OCI-LY1 (cell line): ENCODE measurements around the gene S100A16.

Source experiments
- H2AFZ ChIP-seq: fragments of 200-600 bp; sonication (generic), shearing (Covaris generic); 2 replicates; pipeline ENCODE4 v1.6.0; 2014; ENCODE audit warnings: antibody characterized with exemption, mild to moderate bottlenecking, low read length
- H3F3A ChIP-seq: fragments of 200-600 bp; sonication (generic), shearing (Covaris generic); 2 replicates; pipeline ENCODE4 v1.6.0; 2014; ENCODE audit warnings: mild to moderate bottlenecking, antibody characterized with exemption, low read length, moderate library complexity; ENCODE audit not compliant: insufficient read depth
- H3K27ac ChIP-seq: fragments of 200-600 bp; sonication (generic); 2 replicates; pipeline ENCODE4 v1.5.1; 2014; ENCODE audit warnings: low read length, mixed run types, mild to moderate bottlenecking, low read depth; ENCODE audit not compliant: poor library complexity, severe bottlenecking
- H3K27me3 ChIP-seq: fragments of 200-600 bp; sonication (generic); 2 replicates; pipeline ENCODE4 v1.6.0; 2014; ENCODE audit warnings: antibody characterized with exemption, mild to moderate bottlenecking, low read length, moderate library complexity; ENCODE audit not compliant: insufficient read depth
- H3K36me3 ChIP-seq: fragments of 200-600 bp; sonication (generic); 2 replicates; pipeline ENCODE4 v1.6.1; 2014; ENCODE audit warnings: mild to moderate bottlenecking, antibody characterized with exemption, low read length, moderate library complexity, mixed read lengths; ENCODE audit not compliant: insufficient read depth
- H3K4me1 ChIP-seq: fragments of 200-600 bp; sonication (generic); 2 replicates; pipeline ENCODE4 v1.5.1; 2014; ENCODE audit warnings: mild to moderate bottlenecking, low read length, moderate library complexity; ENCODE audit not compliant: insufficient read depth, severe bottlenecking
- H3K4me2 ChIP-seq: fragments of 200-600 bp; sonication (generic), shearing (Covaris generic); 2 replicates; pipeline ENCODE4 v1.6.1; 2014; ENCODE audit warnings: low read length
- H3K4me3 ChIP-seq: fragments of 200-600 bp; sonication (generic); 2 replicates; pipeline ENCODE4 v1.5.1; 2014; ENCODE audit warnings: low read length, low read depth, mild to moderate bottlenecking, mixed read lengths; ENCODE audit not compliant: poor library complexity, severe bottlenecking
- H3K79me2 ChIP-seq: fragments of 200-600 bp; shearing (Covaris generic); 2 replicates; pipeline ENCODE4 v1.6.1; 2016; ENCODE audit warnings: mixed run types, low read length, mixed read lengths; ENCODE audit not compliant: insufficient read depth
- H3K9ac ChIP-seq: fragments of 200-600 bp; sonication (generic), shearing (Covaris generic); 2 replicates; pipeline ENCODE4 v1.6.1; 2014; ENCODE audit warnings: mild to moderate bottlenecking, low read length, mixed read lengths
- H3K9me2 ChIP-seq: fragments of 200-600 bp; sonication (generic), shearing (Covaris generic); 2 replicates; pipeline ENCODE4 v1.6.1; 2014; ENCODE audit warnings: low read depth, mild to moderate bottlenecking, low read length, mixed read lengths
- H3K9me3 ChIP-seq: fragments of 200-600 bp; shearing (Covaris generic); 2 replicates; pipeline ENCODE4 v1.6.1; 2014; ENCODE audit warnings: low read length, mixed read lengths
- H4K20me1 ChIP-seq: fragments of 200-600 bp; sonication (generic), shearing (Covaris generic); 2 replicates; pipeline ENCODE4 v1.6.0; 2016; ENCODE audit warnings: mild to moderate bottlenecking, low read length; ENCODE audit not compliant: insufficient read depth
- EZH2 ChIP-seq: fragments of 200-600 bp; sonication (generic), shearing (Covaris generic); IDR thresholded peaks from 2 replicates; pipeline ENCODE4 v1.8.0; 2017; ENCODE audit warnings: borderline replicate concordance, mixed run types, mild to moderate bottlenecking, antibody characterized with exemption, low read length, moderate library complexity, mixed read lengths
- TF ChIP-seq, protein P1 (sequence below): fragments of 200-600 bp; sonication (generic), shearing (Covaris generic); IDR thresholded peaks from 2 replicates; pipeline ENCODE4 v1.5.1; 2017; ENCODE audit warnings: mild to moderate bottlenecking, antibody characterized with exemption, low read length, moderate library complexity, mixed read lengths

Gene S100A16

DNA sequence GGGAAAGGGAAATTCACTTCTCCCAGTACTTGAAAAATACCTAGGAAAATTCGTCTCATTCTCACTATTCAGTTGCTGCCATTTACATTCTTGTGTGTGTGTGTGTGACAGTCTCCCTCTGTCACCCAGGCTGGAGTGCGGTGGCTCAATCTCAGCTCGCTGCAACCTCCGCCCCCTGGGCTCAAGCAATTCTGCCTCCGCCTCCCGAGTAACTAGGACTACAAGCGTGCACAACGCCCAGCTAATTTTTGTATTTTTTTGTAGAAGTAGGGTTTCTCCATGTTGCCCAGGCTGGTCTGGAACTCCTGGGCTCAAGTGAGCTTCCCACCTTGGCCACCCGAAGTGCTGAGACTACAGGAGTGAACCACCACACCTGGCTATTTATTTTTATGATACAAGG, 46.7 kb upstream of the S100A16 start:
- Histone ChIP-seq H3K9me2 (no peaks in the 10 kb centered on the region), H3K79me2 (0 out of 2 replicates have a peak, but pooled peaks cover 7% of the 10 kb centered on the region), H3K4me3 (peak overlapping the region; percentile 83), H3K27me3 (no peaks in the 10 kb centered on the region), H4K20me1 (no peaks in the 10 kb centered on the region), H3K4me1 (peaks cover 17% of the 10 kb centered on the region), H3K9ac (peak overlapping the region; percentile 87), H3K4me2 (peak overlapping the region; percentile 75), H3K36me3 (peaks cover 41% of the 10 kb centered on the region), H3F3A (no peaks in the 10 kb centered on the region; the same call in 1 of the 2 replicates), H2AFZ (no peak overlapping the region), H3K9me3 (no peaks in the 10 kb centered on the region), H3K27ac (no peak overlapping the region)
- TF ChIP-seq, protein P1, sequence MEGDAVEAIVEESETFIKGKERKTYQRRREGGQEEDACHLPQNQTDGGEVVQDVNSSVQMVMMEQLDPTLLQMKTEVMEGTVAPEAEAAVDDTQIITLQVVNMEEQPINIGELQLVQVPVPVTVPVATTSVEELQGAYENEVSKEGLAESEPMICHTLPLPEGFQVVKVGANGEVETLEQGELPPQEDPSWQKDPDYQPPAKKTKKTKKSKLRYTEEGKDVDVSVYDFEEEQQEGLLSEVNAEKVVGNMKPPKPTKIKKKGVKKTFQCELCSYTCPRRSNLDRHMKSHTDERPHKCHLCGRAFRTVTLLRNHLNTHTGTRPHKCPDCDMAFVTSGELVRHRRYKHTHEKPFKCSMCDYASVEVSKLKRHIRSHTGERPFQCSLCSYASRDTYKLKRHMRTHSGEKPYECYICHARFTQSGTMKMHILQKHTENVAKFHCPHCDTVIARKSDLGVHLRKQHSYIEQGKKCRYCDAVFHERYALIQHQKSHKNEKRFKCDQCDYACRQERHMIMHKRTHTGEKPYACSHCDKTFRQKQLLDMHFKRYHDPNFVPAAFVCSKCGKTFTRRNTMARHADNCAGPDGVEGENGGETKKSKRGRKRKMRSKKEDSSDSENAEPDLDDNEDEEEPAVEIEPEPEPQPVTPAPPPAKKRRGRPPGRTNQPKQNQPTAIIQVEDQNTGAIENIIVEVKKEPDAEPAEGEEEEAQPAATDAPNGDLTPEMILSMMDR: no peak
- TF ChIP-seq EZH2: no peak

DNA sequence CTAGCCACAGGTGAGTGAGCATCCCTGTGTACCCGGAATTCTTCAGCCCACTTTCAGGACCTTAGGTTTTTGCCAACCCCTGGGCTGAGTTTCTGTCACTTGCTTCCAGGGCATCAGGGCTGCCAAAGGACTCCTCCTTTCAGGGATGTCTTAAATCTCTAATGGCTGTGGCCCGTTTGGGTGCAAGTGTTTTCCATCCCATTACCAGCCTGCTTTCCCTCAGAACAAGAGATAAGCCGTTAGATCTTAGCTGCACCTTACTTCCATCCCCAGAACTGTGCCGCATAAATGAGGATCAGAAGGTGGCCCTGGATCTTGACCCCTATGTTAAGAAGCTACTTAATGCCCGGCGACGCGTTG, 46.2 kb upstream of the S100A16 start:
- peaks cover 36% of the 10 kb centered on the region for H3K36me3 ChIP-seq
- H3K79me2 ChIP-seq: 0 out of 2 replicates have a peak, but pooled peaks cover 7% of the 10 kb centered on the region
- H3K9ac ChIP-seq: peak overlapping the region; percentile 87
- H3K27ac ChIP-seq: peak overlapping the region; percentile 68
- peak overlapping the region; percentile 75 for H3K4me2 ChIP-seq
- no peaks in the 10 kb centered on the region for H3K27me3 ChIP-seq
- no peak for TF ChIP-seq EZH2
- TF ChIP-seq, protein P1: no peak
- H3K4me3 ChIP-seq: peak overlapping the region; percentile 83
- H3K4me1 ChIP-seq: peaks cover 17% of the 10 kb centered on the region
- H3F3A ChIP-seq: peaks cover 3% of the 10 kb centered on the region
- no peaks in the 10 kb centered on the region for H4K20me1 ChIP-seq
- H3K9me2 ChIP-seq: no peaks in the 10 kb centered on the region
- H2AFZ ChIP-seq: no peak overlapping the region
- H3K9me3 ChIP-seq: no peaks in the 10 kb centered on the region

DNA sequence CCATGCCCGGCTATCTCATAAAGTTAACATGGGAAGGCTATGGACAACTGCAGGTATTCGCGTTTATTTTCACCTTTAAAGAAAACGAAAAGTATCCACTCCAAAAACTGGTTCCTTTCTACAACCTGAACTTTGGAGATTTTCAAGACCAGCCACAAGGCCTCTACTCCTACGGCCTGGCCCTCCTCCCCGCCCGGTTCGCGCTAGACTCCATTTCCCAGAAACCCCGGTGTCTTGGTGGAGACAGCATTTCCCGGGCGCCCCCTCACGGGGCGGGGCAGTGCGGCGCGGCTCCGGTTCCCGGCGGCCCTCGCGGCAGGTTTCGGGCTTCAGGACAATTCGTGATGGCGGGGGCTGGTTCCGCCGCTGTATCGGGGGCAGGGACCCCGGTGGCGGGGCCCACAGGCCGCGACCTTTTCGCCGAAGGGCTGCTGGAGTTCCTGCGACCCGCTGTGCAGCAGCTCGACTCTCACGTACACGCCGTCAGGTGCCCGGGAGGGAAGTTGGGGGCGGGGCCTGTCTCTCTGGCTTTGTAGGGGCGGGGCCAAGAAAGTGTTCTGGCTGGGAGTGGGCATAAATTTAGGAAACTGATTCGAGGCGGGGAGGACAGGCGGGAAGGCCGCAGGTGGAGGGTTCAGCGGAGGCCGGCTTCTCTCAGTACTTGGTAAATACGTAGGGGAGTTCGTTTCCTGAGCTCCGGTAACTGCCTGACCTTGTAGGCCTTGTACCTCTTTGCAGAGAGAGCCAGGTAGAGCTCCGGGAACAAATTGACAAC, 45.6 kb upstream of the S100A16 start, which contains the start of gene SNAPIN:
Gene SNAPIN, plus strand, starts transcription at position 304 of the 775 bp plus-strand sequence. Its CDS starts 41 bp downstream, at position 345.
- H4K20me1 ChIP-seq: no peaks in the 10 kb centered on the region
- 0 out of 2 replicates have a peak within 1 kb of the TSS, but pooled peaks have one; percentile 16 for H2AFZ ChIP-seq
- peak within 1 kb of the TSS; percentile 75 for H3K4me2 ChIP-seq
- H3K9me3 ChIP-seq: no peaks in the 10 kb centered on the region
- H3K4me3 ChIP-seq: peak within 1 kb of the TSS; percentile 83
- no peaks in the 10 kb centered on the region for H3K9me2 ChIP-seq
- peaks cover 30% of the 10 kb centered on the region for H3K36me3 ChIP-seq
- peaks cover 17% of the 10 kb centered on the region for H3K4me1 ChIP-seq
- peak within 1 kb of the TSS; percentile 87 for H3K9ac ChIP-seq
- H3K27me3 ChIP-seq: no peaks in the 10 kb centered on the region
- no peak for TF ChIP-seq EZH2
- TF ChIP-seq, protein P1: no peak
- peak within 1 kb of the TSS; percentile 68 for H3K27ac ChIP-seq
- H3F3A ChIP-seq: peaks cover 6% of the 10 kb centered on the region
- H3K79me2 ChIP-seq: 0 out of 2 replicates have a peak, but pooled peaks cover 7% of the 10 kb centered on the region
